ENCODE measurements around the gene AAMDC.
"Not testable (repeated sequence)": the region's sequence is repeated elsewhere in the genome, so short reads cannot be mapped to it uniquely, and the experiment has no call there.

The AAMDC gene

GRCh38 chr11:77890100-77890614, 69.2 kb downstream of the AAMDC start:
- DNase-seq = not testable (repeated sequence)

- DNase-seq = not testable (repeated sequence)
These were observed 69.7 kb downstream of the AAMDC start for GRCh38 chr11:77890619-77891056.

- not testable (repeated sequence) for DNase-seq
These were observed 70.3 kb downstream of the AAMDC start for GRCh38 chr11:77891256-77891655.

- DNase-seq = not testable (repeated sequence)
These were observed 70.8 kb downstream of the AAMDC start for GRCh38 chr11:77891703-77892102.

- DNase-seq = not testable (repeated sequence)
These were observed 74.0 kb downstream of the AAMDC start for GRCh38 chr11:77894949-77895348.

- no peak for DNase-seq
These were observed 87.9 kb downstream of the AAMDC start for GRCh38 chr11:77908835-77909234.

- DNase-seq = no peak
These were observed 88.3 kb downstream of the AAMDC start for GRCh38 chr11:77909277-77909676.

- not testable (repeated sequence) for DNase-seq
These were observed 89.9 kb downstream of the AAMDC start for GRCh38 chr11:77910828-77911227.

- DNase-seq = not testable (repeated sequence)
These were observed 92.8 kb downstream of the AAMDC start for GRCh38 chr11:77913608-77914306.

GRCh38 chr11:77914307-77914791, 93.4 kb downstream of the AAMDC start:
- not testable (repeated sequence) for DNase-seq

- DNase-seq = not testable (repeated sequence)
These were observed 96.8 kb downstream of the AAMDC start for GRCh38 chr11:77917713-77918112.
